Brain microvascular endothelial cell (primary cell): ENCODE data around the gene PADI3.

Experiments used
- DNase-seq: peaks from one replicate; pipeline ENCODE4 v3.0.0-alpha.2; 2020
- H3K27ac ChIP-seq: fragments of 250-450 bp; sonication (Bioruptor Pico); 2 replicates; pipeline ENCODE4 v1.5.1; 2020; ENCODE audit warnings: mild to moderate bottlenecking, moderate library complexity
- H3K27me3 ChIP-seq: fragments of 250-450 bp; sonication (Bioruptor Pico); replicated peaks from 2 replicates; pipeline ENCODE4 v1.5.1; 2020; ENCODE audit warnings: mild to moderate bottlenecking
- H3K36me3 ChIP-seq: fragments of 250-450 bp; sonication (Bioruptor Pico); replicated peaks from 2 replicates; pipeline ENCODE4 v1.5.1; 2020; ENCODE audit warnings: mild to moderate bottlenecking
- H3K4me3 ChIP-seq: 2 replicates; pipeline ENCODE4 v1.5.1; 2011; ENCODE audit warnings: low read depth, mild to moderate bottlenecking, control low read depth, low read length, moderate library complexity
- CTCF ChIP-seq: IDR thresholded peaks from 2 replicates; pipeline ENCODE4 v1.5.1; 2011; ENCODE audit warnings: low read depth, mild to moderate bottlenecking, moderate library complexity, low read length, control low read depth, inconsistent platforms; ENCODE audit errors: missing control alignments
- in situ Hi-C: cut with HindIII; loops from 2 replicates; pipeline ENCODE4 v1.10.0; 2017; ENCODE audit warnings: low sequenced_read_pairs, low pct_ligation_motif_present

PADI3 gene

DNA sequence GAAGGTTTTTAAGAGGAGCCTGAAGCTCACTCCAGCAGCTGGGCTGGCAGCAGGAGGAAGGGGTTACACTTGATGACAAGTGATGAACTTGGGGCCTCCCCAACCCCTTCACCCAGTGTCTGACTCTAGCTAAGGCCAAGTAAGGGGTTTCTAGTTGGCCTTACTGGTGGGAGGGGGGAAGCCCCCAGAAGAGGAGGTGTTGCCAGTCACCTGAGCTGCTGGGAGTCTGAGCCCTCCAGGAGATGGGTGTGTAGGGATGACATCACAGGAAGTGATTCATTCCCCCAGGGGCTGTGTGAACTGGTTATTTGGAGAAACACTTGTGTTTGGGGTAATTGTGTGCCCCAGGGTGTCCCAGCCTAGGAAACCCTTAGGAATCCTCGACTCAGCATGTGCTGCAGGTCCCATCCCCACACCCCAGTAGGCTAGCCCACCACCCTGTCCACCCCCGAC, 40.9 kb upstream of the PADI3 start:
- in situ Hi-C loops: no loop called here
- H3K27me3 ChIP-seq: no peaks in the 10 kb centered on the region

DNA sequence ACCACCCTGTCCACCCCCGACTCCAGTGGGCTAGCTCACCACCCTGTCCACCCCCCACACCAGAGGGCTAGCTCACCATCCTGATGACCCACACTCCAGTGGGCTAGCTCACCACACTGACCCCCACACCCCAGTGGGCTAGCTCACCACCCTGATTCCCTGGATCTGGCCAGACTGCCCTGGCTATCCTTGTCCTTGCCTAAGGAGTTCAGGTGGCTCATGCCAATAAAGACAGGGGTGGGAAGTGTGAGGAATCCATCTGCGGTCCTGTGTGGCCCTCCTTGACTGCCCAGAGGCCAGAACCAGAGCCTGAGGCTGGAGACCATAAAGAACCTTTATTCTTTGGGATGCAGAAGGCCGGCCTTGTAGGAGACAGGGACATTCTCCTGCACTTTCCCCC, 40.4 kb upstream of the PADI3 start:
- no peak for TF ChIP-seq CTCF
- no peak for DNase-seq
- H3K27me3 ChIP-seq: no peaks in the 10 kb centered on the region
- H3K36me3 ChIP-seq: no peaks in the 10 kb centered on the region
- in situ Hi-C loops: no loop called here
- no peak overlapping the region for H3K4me3 ChIP-seq
- no peak overlapping the region for H3K27ac ChIP-seq

More for the DNA sequence above, 40.9 kb upstream of the PADI3 start:
- H3K27ac ChIP-seq: no peak overlapping the region
- no peak overlapping the region for H3K4me3 ChIP-seq
- TF ChIP-seq CTCF: no peak
- peak; percentile 69 for DNase-seq
- no peaks in the 10 kb centered on the region for H3K36me3 ChIP-seq

DNA sequence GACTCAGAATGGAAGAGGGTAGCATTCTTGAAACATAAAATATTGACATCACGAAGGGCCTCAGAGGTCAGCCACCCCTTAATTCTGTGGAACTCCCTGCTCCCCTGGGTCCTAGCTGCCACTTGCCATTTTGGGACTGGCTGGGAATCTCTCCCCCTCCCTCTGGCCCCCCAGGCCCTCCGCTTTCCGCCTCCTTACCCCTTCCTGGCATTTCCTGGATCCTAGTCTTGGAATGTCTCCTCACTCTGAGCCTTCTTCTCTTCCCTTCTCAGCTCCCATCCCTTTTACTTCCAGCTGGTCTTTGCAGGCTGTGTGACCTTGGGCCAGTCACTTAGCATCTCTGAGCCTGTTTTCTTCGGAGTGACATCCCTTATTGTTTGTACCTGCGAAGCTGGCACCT, 39.5 kb upstream of the PADI3 start:
- Histone ChIP-seq H3K4me3 (no peak overlapping the region), H3K27ac (no peak overlapping the region), H3K27me3 (no peaks in the 10 kb centered on the region), H3K36me3 (no peaks in the 10 kb centered on the region)
- no peak for DNase-seq
- TF ChIP-seq CTCF: no peak
- in situ Hi-C loops: no loop called here

- DNase-seq: no peak
- in situ Hi-C loops: no loop called here
Measured at GRCh38 chr1:17210176-17210575, 38.7 kb upstream of the PADI3 start.

DNA sequence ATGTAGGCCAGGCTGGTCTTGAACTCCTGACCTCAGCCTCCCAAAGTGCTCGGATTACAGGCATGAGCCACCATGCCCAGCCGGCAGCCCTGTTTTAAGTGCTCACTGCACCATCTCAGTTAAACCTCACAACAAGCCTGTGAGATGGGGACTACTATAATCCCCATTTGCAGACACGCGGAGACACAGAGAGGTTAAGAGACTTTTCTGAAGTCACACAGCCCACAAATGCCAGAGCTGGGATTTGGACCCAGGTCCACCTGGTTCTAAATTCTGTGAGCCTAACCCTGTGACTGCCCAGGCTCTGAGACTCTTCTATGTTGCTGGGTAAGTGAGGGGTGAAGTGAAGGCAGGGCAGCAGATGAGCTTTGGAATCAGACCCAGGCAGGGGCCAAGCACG, 37.5 kb upstream of the PADI3 start:
- Histone ChIP-seq H3K4me3 (no peak overlapping the region), H3K27me3 (no peaks in the 10 kb centered on the region), H3K36me3 (no peaks in the 10 kb centered on the region), H3K27ac (no peak overlapping the region)
- DNase-seq: no peak
- TF ChIP-seq CTCF: no peak
- in situ Hi-C loops: no loop called here

More at GRCh38 chr1:17210176-17210575, 38.7 kb upstream of the PADI3 start:
- Histone ChIP-seq H3K4me3 (no peak overlapping the region), H3K27me3 (no peaks in the 10 kb centered on the region), H3K27ac (no peak overlapping the region), H3K36me3 (no peaks in the 10 kb centered on the region)
- TF ChIP-seq CTCF: no peak

DNA sequence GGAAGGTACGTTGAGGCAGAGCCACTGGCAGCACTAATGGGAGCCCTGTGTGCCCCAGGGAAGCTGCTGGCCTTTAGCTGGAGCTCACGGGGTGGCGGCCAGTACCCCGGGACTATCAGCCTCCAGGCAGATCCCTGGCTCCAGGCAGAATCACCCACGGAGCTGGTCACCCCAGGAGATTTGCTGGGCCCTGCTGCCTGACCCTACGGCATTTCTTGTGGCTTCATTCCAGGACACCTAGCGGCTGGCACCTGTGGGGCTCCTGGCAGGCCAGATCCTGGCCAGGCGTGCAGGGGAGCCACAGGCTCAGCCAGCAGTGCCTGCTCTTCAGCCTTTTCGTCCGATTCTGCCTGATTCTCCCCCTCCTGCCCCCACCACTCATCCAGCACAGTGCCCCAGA, 36.9 kb upstream of the PADI3 start:
- H3K27me3 ChIP-seq: no peaks in the 10 kb centered on the region
- in situ Hi-C loops: no loop called here
- no peak for TF ChIP-seq CTCF
- H3K4me3 ChIP-seq: no peak overlapping the region
- no peaks in the 10 kb centered on the region for H3K36me3 ChIP-seq
- no peak overlapping the region for H3K27ac ChIP-seq
- no peak for DNase-seq
